ENCODE measurements around the gene ITPKB. TPM values are rescaled to one million over a fixed set of nuclear protein-coding genes. Genes with fewer than 3 reads are reported as not detected.

ITPKB gene
- total RNA-seq, 2 experiments from 2014 or later, result 31.0 to 31.9 TPM

DNA sequence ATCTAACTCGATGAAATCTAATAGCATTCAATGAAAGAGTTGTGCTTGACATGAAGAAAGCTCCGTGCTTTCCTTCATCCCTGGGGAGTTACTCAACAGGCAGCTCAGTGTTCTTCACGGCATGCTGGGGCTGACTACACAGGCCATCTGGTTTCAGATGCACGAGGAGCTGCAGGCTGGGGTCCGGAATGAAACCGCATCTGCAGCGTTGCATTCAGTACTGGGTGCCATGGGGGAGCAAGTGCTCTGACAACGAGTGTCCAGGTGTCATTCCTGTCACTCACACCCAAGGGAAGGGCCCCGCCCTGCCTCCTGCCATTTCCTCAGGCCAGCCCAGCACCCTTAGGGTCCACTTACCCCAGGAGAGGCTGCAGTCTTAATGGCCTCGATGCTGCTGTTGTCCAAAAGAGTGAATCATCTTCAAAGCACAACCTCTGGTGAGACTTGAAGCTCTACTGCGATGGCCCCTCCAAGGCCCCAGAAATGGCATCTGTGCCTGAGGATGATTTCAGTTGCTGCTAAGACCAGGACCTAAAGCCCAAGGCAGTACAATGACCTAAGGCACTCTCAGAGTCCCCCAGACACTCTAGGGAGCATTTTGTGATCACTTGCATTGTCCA is 129.1 kb downstream of the ITPKB start:
- no peaks in the 10 kb centered on the region for H3K4me1 Mint-ChIP-seq
- H3K27ac Mint-ChIP-seq, result no peak overlapping the region
- intact Hi-C loops (cut with DNase I, micrococcal nuclease), result loop anchor here in 1 of 2 experiments (5.0 kb wide), 1 partner anchor 183 kb away; no protein-coding TSS in a partner anchor
- no peaks in the 10 kb centered on the region for H3K9me3 Mint-ChIP-seq (ENCODE audit: low read depth)
- CTCF ChIA-PET, result interaction anchor here (0.8 to 1.6 kb wide), 5 partner anchors 16 to 603 kb away, joined by 3 to 6 read pairs (median 3); no protein-coding TSS in a partner anchor
- DNase-seq (no peak), ATAC-seq (no peak)
- no peaks in the 10 kb centered on the region for H3K27me3 Mint-ChIP-seq
- H3K36me3 Mint-ChIP-seq (ENCODE audit: low read depth), result no peaks in the 10 kb centered on the region
- no peak overlapping the region for H3K4me3 Mint-ChIP-seq
- POLR2A ChIA-PET, result no interaction called here

DNA sequence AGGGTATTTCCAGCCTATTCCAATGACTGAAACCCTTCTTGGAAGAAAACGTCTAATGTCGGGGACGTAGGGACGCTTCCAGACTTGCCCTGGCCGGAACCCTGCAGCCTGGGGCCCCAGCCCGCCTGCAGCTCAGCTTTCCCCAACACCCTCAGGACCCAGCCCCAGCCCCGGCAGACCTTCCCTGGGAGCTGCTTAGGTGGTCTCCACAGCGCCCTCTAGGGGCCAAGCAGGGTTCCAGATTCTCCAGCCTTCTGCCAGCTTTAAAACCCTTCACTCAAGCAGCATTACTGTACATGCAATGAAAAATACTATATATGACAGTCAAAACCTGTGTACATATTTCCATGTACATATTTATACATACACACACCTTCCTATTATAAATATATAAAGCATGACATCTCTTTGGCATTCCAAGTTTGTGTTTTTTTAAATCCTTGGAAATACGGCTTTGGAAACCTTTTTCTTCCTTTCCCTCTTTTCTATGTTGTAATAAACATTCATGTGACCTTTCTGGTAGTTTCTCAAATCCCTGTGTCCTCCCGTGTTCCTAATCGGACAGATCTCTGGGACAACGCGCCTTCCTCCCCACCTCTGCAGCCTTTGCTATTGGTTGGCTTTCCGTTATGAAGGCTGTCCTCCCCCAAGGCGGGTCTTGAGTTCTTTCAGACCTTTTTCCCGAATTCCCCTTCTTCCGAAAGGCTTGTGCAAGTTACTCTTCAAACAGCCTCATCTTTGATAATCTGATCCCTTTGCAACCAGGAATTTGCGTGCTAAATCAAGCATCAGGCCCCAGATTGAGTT is 130.2 kb downstream of the ITPKB start:
- ChIA-PET CTCF (interaction anchor here (0.5 to 1.6 kb wide), 18 partner anchors 10 to 604 kb away, joined by 3 to 6 read pairs (median 4); no protein-coding TSS in a partner anchor), POLR2A (interaction anchor here (0.5 to 0.6 kb wide), 2 partner anchors 204 to 723 kb away, joined by 3 to 5 read pairs; no protein-coding TSS in a partner anchor)
- Mint-ChIP-seq H3K4me3 (no peak overlapping the region), H3K27me3 (no peaks in the 10 kb centered on the region), H3K36me3 (ENCODE audit: low read depth) (no peaks in the 10 kb centered on the region), H3K9me3 (ENCODE audit: low read depth) (no peaks in the 10 kb centered on the region), H3K4me1 (no peaks in the 10 kb centered on the region), H3K27ac (no peak overlapping the region)
- ATAC-seq (peak; percentile 89), DNase-seq (peak; percentile 85)
- intact Hi-C loops (cut with DNase I, micrococcal nuclease), result loop anchor here (1.0 to 5.0 kb wide), 3 partner anchors 61 to 185 kb away; partner anchors contain the start of gene STUM (in 1 of the 2)

DNA sequence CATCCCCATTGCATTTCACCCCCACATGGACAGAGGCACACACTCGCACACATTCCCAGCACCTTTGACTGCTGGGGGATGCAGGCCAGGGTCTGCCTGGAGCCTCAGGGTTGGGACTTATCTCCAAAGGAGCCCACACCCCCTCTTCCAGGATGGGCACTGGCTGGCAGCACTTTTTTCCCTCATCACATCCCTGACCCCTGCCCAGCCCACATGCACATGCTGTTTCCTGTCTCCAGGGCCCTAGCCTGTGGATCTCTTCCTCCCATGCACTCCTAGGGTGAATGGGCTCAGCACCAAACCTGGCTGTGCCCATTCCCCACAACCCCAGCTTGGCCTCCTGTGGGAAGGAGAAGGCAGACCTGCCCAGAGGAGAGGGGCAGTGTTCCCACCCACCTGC is 131.3 kb downstream of the ITPKB start:
- H3K27ac Mint-ChIP-seq, result no peak overlapping the region
- H3K4me3 Mint-ChIP-seq, result no peak overlapping the region
- ChIA-PET CTCF (interaction anchor here (0.7 to 1.5 kb wide), 7 partner anchors 10 to 428 kb away, joined by 3 to 6 read pairs (median 5); no protein-coding TSS in a partner anchor), POLR2A (no interaction called here)
- intact Hi-C loops (cut with DNase I, micrococcal nuclease), result loop anchor here (1.0 to 5.0 kb wide), 3 partner anchors 60 to 184 kb away; partner anchors contain the start of gene STUM (in 1 of the 2)
- H3K27me3 Mint-ChIP-seq, result no peaks in the 10 kb centered on the region
- ATAC-seq, result no peak
- no peaks in the 10 kb centered on the region for H3K4me1 Mint-ChIP-seq
- H3K9me3 Mint-ChIP-seq (ENCODE audit: low read depth), result no peaks in the 10 kb centered on the region
- DNase-seq, result no peak
- no peaks in the 10 kb centered on the region for H3K36me3 Mint-ChIP-seq (ENCODE audit: low read depth)

DNA sequence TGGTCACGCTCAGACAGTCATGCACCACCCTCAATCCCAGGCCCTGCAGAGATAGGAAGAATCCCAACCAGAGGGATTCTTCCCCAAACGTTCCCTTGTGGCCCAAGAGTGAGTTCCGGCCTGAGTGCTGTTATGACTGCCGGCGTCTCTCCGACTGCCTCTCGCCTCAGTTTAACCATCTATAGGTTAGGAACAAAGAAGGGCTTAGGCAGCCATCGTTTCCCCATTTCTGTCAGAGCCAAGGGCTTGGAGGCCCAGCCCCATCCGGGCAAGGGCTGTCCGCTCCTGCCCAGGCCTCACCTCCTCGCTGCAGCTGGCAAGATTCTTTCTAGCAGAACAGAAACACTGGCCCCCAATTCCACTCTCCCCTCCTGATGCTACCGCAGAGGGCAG is 131.8 kb downstream of the ITPKB start:
- H3K4me1 Mint-ChIP-seq, result no peaks in the 10 kb centered on the region
- H3K27ac Mint-ChIP-seq, result no peak overlapping the region
- no peaks in the 10 kb centered on the region for H3K27me3 Mint-ChIP-seq
- intact Hi-C loops (cut with DNase I, micrococcal nuclease), result loop anchor here in 1 of 2 experiments (5.0 kb wide), 1 partner anchor 180 kb away; no protein-coding TSS in a partner anchor
- POLR2A ChIA-PET, result no interaction called here
- H3K9me3 Mint-ChIP-seq (ENCODE audit: low read depth), result no peaks in the 10 kb centered on the region
- H3K4me3 Mint-ChIP-seq, result no peak overlapping the region
- CTCF ChIA-PET, result interaction anchor here (0.6 to 1.4 kb wide), 2 partner anchors 9 to 187 kb away, joined by 3 read pairs; no protein-coding TSS in a partner anchor
- no peaks in the 10 kb centered on the region for H3K36me3 Mint-ChIP-seq (ENCODE audit: low read depth)
- DNase-seq, result no peak
- no peak for ATAC-seq

DNA sequence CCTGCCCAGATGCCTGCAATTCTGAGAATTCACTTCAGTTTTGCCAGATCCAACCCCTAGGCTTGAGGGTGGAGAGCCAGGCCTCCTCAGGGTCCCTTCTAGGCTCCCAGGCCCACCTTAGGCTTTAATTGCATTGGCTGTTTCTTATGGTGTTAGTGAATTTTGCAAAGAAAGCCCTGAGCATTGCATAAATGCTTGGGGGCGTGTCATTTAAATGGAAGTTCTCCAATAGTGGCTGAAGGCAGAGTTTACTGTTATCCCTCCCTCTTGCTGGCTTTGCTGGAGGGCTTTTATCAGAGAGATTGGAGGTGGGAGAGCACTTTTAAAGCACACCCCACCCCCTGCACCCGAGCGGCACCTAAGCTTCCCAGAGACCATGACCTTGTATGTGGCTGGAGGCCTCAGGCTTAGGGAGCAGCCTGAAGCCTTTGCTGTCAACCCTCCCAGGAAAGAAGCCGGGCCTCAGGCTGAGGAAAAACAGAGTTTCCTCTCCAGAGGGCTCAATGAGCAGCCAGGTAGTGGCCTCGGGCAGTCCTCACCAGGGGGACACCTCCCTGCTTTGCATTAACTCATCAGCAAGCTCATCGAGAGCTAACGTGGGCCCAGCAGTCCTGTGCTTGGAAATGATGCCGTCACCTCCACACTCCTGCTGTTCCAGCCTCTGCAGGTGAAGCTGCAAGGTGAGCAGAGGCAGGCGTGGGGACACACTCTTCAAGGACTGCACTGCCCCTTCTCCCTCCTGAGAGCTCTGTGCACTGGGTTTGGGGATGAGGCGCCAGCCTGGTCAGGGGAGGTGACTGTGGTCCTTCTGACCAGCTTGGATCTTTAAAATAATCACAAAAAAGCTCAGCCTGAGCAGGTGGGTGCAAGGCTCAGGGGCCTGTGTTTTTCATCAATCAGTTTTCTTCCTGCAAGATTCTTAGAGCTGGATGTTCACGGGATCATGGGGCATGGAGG is 132.5 kb downstream of the ITPKB start:
- ChIA-PET POLR2A (no interaction called here), CTCF (interaction anchor here (0.6 kb wide), 2 partner anchors 186 to 244 kb away, joined by 3 read pairs; no protein-coding TSS in a partner anchor)
- intact Hi-C loops (cut with DNase I, micrococcal nuclease), result loop anchor here in 1 of 2 experiments (5.0 kb wide), 1 partner anchor 179 kb away; no protein-coding TSS in a partner anchor

DNA sequence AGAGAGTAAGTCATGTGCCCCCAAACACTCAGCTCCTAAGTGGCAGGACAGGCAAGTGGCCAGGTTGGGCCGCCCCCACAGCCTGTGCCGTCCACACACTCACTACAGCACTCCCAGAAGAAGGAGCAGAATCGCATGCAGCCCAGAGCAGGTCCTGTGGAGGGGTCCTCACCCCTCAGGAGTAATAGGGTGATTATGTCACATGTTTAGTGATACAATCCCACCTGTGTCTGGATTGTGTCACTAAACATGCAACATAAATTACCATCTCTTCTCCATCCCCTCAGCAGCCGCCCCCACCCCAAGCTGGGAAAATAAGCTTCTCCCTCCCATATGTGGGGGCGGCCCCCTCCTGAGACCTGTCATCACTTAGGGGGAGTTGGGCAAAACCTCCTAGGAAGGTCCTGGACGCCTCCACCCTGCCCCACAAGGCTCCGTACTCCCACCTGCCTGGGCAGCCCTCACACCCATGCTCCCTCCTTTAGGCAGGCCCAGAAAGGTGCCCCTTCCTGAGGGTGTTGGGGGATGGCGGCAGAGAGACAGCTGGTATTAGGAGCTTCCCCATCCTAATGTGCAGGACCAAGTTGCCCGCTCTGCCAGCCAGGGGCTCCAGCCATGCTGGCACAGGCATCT is 133.6 kb downstream of the ITPKB start:
- H3K36me3 Mint-ChIP-seq (ENCODE audit: low read depth), result no peaks in the 10 kb centered on the region
- H3K27ac Mint-ChIP-seq, result no peak overlapping the region
- H3K27me3 Mint-ChIP-seq, result no peaks in the 10 kb centered on the region
- intact Hi-C loops (cut with DNase I, micrococcal nuclease), result loop anchor here in 1 of 2 experiments (5.0 kb wide), 1 partner anchor 178 kb away; no protein-coding TSS in a partner anchor
- ChIA-PET POLR2A (no interaction called here), CTCF (interaction anchor here (0.6 to 0.8 kb wide), 2 partner anchors 77 to 224 kb away, joined by 3 to 4 read pairs; no protein-coding TSS in a partner anchor)
- H3K4me3 Mint-ChIP-seq, result no peak overlapping the region
- DNase-seq (no peak), ATAC-seq (no peak)
- no peaks in the 10 kb centered on the region for H3K9me3 Mint-ChIP-seq (ENCODE audit: low read depth)
- no peaks in the 10 kb centered on the region for H3K4me1 Mint-ChIP-seq

More for the DNA sequence above, 132.5 kb downstream of the ITPKB start:
- Mint-ChIP-seq H3K36me3 (ENCODE audit: low read depth) (no peaks in the 10 kb centered on the region), H3K9me3 (ENCODE audit: low read depth) (no peaks in the 10 kb centered on the region), H3K27ac (no peak overlapping the region), H3K4me3 (no peak overlapping the region), H3K4me1 (no peaks in the 10 kb centered on the region), H3K27me3 (no peaks in the 10 kb centered on the region)
- ATAC-seq (no peak), DNase-seq (no peak)

DNA sequence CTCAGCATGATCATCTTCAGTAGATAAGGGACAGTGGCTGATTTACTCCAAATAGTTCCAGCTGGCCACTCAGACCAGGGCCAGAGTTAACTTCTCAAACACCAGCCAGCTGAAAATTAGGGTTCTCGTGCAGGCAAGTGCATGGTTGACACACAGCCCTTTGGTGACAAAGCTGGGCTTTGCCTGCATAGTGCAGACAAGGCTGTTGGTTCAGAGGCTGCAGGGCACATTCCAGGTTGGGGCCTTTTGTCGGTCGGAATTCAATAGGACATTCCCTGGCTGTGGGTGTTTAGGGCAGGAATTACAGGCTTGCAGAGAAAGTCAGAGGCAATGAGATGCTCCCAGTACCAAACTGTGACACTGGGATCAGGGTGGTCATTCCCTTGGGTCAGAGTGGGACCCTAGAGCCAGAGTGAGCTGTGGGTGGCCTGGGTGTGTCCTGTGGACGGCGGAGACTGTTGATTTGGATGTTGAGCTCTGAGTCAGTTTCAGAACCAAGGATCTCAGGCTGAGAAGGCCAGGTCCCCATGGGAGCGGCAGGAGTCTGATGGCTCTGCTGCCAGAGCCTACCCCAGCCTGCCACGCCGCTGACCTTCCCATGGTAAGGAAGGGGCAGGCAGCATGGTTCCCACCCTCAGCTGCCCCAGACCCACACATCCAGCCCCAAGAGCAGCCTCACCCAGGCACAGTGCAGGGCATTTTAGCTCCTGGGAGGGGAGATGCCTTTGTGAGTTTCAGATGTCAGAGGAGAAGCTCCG is 134.3 kb downstream of the ITPKB start:
- no peaks in the 10 kb centered on the region for H3K4me1 Mint-ChIP-seq
- no peaks in the 10 kb centered on the region for H3K27me3 Mint-ChIP-seq
- DNase-seq (no peak), ATAC-seq (no peak)
- intact Hi-C loops (cut with DNase I, micrococcal nuclease), result loop anchor here in 1 of 2 experiments (5.0 kb wide), 1 partner anchor 177 kb away; no protein-coding TSS in a partner anchor
- H3K4me3 Mint-ChIP-seq, result no peak overlapping the region
- ChIA-PET CTCF (interaction anchor here (0.6 kb wide), 1 partner anchor 224 kb away, joined by 4 read pairs; no protein-coding TSS in a partner anchor), POLR2A (no interaction called here)
- H3K36me3 Mint-ChIP-seq (ENCODE audit: low read depth), result no peaks in the 10 kb centered on the region
- no peak overlapping the region for H3K27ac Mint-ChIP-seq
- no peaks in the 10 kb centered on the region for H3K9me3 Mint-ChIP-seq (ENCODE audit: low read depth)

DNA sequence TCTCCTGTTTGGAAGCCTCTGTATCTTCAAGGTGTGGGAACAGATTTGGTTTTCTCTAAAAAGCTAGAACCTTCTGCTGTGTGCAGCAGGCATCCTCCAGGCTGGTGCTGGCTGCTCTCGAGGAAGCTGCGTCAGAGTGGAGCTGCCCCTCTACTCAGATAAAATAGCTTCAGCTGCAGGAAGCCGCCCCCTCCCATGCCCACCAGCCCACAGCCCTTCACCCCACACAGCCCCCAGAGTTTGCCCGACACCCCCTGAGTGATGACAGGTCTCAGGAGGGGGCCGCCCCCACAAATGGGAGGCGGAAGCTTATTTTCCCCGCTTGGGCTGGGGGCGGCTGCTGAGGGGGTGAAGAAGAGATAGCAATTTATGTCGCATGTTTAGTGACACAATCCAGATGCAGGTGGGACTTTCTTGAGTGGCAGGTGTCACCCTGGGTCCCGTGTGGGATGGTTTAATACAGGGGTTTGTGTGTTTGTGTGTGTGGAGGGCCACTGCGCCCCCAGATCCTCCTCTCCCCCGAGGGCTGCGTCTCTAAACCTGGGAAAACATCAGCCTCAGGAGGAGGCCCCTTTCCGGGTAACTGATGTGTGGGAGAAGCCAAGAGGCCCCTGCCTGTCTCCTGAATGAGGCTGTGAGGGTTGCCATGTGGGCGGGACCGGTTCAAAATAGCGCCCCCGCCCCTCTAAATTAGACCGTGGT is 135.1 kb downstream of the ITPKB start:
- no peak for ATAC-seq
- intact Hi-C loops (cut with DNase I, micrococcal nuclease), result no loop called here
- Mint-ChIP-seq H3K27me3 (no peaks in the 10 kb centered on the region), H3K4me3 (no peak overlapping the region), H3K27ac (no peak overlapping the region), H3K9me3 (ENCODE audit: low read depth) (no peaks in the 10 kb centered on the region), H3K4me1 (no peaks in the 10 kb centered on the region), H3K36me3 (ENCODE audit: low read depth) (no peaks in the 10 kb centered on the region)
- ChIA-PET POLR2A (no interaction called here), CTCF (no interaction called here)
- no peak for DNase-seq

DNA sequence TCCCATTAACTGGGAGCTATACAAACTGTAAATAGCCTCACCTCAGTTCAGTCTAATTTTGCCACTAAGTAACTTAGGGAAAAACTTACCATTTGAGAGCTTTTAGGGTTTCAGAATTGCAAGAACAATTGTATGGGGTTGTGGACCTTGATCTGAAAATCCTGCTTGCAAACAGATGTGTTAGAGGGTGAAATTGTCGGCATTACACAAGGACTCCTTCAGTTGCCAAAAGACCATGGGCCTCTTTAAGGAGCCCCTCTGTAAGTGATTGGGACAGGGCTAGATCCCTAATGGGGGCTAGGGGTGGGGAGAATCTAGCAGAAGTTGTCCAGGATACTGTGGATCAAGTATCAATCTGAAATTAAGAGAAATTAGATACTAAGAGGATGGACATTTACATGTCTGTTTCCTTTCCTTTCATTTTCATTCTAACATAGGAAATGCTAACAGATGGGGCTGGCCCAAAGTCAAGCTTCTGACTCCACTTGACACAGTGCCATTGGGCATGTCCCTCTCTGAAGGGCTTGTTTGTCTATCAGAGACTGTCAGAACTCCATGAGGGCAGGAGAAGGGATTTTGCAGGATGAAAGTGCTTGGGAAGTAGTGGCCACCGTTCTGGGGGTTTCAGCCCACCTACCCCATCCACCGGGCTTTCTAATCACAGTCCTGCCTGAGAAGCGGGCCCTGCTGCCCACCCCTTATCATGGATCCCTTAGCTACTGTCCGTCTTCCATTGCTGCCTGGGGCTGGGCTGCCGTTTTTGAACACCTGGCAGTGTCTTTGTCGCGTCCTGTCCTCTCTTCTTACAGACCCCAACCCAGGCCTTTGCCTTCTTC is 135.8 kb downstream of the ITPKB start:
- no peak for DNase-seq
- H3K4me1 Mint-ChIP-seq, result no peaks in the 10 kb centered on the region
- CTCF ChIA-PET, result no interaction called here

More for the DNA sequence above, 135.8 kb downstream of the ITPKB start:
- Mint-ChIP-seq H3K27me3 (no peaks in the 10 kb centered on the region), H3K9me3 (ENCODE audit: low read depth) (no peaks in the 10 kb centered on the region), H3K36me3 (ENCODE audit: low read depth) (no peaks in the 10 kb centered on the region), H3K4me3 (no peak overlapping the region), H3K27ac (no peak overlapping the region)
- no peak for ATAC-seq
- intact Hi-C loops (cut with DNase I, micrococcal nuclease), result no loop called here
- POLR2A ChIA-PET, result no interaction called here
